GM19099 (cell line): ENCODE measurements around the gene TMBIM1.

Source experiments
- POLR2A ChIP-seq: IDR thresholded peaks from 3 replicates; pipeline ENCODE4 v1.6.1; 2011; ENCODE audit warnings: low read depth; ENCODE audit not compliant: insufficient read length; ENCODE audit errors: extremely low read depth

TMBIM1 gene

GRCh38 chr2:218284106-218284811, 8.0 kb downstream of the TMBIM1 start:
- no peak for TF ChIP-seq POLR2A

GRCh38 chr2:218282173-218282991, 9.9 kb downstream of the TMBIM1 start:
- no peak for TF ChIP-seq POLR2A

- no peak for TF ChIP-seq POLR2A
These were observed 10.9 kb downstream of the TMBIM1 start for GRCh38 chr2:218281449-218281848.

- no peak for TF ChIP-seq POLR2A
These were observed 11.9 kb downstream of the TMBIM1 start for GRCh38 chr2:218280260-218280870.

- TF ChIP-seq POLR2A: no peak
These were observed 13.6 kb downstream of the TMBIM1 start for GRCh38 chr2:218278531-218279360.

GRCh38 chr2:218277921-218278320, 14.4 kb downstream of the TMBIM1 start:
- TF ChIP-seq POLR2A: no peak

- TF ChIP-seq POLR2A: no peak
These were observed 15.1 kb downstream of the TMBIM1 start for GRCh38 chr2:218276986-218277755.

GRCh38 chr2:218275371-218276072, 16.8 kb downstream of the TMBIM1 start:
- no peak for TF ChIP-seq POLR2A

GRCh38 chr2:218274586-218274985, 17.7 kb downstream of the TMBIM1 start:
- TF ChIP-seq POLR2A: no peak

- TF ChIP-seq POLR2A: no peak
These were observed 18.4 kb downstream of the TMBIM1 start for GRCh38 chr2:218273908-218274249.

GRCh38 chr2:218272531-218273212, 19.6 kb downstream of the TMBIM1 start:
- no peak for TF ChIP-seq POLR2A

GRCh38 chr2:218271865-218272530, 20.3 kb downstream of the TMBIM1 start:
- TF ChIP-seq POLR2A: no peak

- no peak for TF ChIP-seq POLR2A
These were observed 20.9 kb downstream of the TMBIM1 start for GRCh38 chr2:218271487-218271797.
